Measurements from ENCODE around the gene KIAA1671.
"Not testable (repeated sequence)": the region's sequence is repeated elsewhere in the genome, so short reads cannot be mapped to it uniquely, and the experiment has no call there.

KIAA1671 gene

GRCh38 chr22:24951942-24952836 lies at the start of gene KIAA1671:
TSS of gene KIAA1671 (plus strand) at chr22:24952716. CDS start at chr22:25028000, 75,284 bp downstream.
- in situ Hi-C loops (cut with MboI; ENCODE audit: low sequenced_read_pairs), result no loop called here

DNA sequence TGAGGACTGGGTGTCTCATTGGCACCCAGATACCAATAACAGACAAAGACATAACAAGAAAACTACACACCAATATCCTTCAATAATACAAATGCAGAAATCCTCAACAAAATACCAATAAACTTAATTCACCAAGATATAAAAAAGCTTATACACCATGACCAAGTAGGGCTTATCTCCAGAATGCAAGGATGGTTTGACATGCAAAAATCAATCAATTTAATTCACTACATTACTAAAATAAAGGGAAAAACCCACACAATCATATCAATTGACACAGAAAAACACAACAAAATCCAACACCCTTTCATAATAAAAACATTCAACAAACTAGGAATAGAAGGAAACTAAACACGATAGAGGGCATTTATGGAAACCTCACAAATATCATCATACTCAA lies 46.6 kb upstream of the KIAA1671 start:
- in situ Hi-C loops (cut with MboI; ENCODE audit: low sequenced_read_pairs), result no loop called here

- in situ Hi-C loops (cut with MboI; ENCODE audit: low sequenced_read_pairs), result not testable (repeated sequence)
Measured at GRCh38 chr22:24907101-24907500, 45.4 kb upstream of the KIAA1671 start.

DNA sequence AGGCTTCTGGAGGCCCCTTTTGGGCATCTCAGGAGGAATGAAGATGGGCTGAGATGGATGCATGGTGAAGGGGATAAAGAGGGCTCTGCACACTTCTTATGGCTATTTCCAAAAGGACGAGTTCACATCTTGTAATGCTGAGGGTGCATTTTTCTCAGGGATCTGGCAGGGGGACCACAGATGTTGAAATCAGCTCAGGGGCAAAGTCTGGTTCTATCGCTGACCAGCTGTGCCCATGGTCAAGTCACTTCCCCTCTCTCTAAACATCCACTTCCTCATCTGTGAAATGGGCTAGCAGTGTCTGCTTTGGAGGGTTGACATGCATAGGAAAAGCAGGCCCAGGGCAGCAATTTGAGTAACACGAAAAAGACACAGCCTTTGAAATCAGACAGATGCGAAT lies 32.5 kb upstream of the KIAA1671 start:
- in situ Hi-C loops (cut with MboI; ENCODE audit: low sequenced_read_pairs), result no loop called here

- in situ Hi-C loops (cut with MboI; ENCODE audit: low sequenced_read_pairs), result no loop called here
Measured at GRCh38 chr22:24925586-24926427, 26.7 kb upstream of the KIAA1671 start.

GRCh38 chr22:24926428-24926725 lies 26.1 kb upstream of the KIAA1671 start:
- in situ Hi-C loops (cut with MboI; ENCODE audit: low sequenced_read_pairs), result no loop called here

- in situ Hi-C loops (cut with MboI; ENCODE audit: low sequenced_read_pairs), result no loop called here
Measured at GRCh38 chr22:24926849-24927579, 25.5 kb upstream of the KIAA1671 start.

DNA sequence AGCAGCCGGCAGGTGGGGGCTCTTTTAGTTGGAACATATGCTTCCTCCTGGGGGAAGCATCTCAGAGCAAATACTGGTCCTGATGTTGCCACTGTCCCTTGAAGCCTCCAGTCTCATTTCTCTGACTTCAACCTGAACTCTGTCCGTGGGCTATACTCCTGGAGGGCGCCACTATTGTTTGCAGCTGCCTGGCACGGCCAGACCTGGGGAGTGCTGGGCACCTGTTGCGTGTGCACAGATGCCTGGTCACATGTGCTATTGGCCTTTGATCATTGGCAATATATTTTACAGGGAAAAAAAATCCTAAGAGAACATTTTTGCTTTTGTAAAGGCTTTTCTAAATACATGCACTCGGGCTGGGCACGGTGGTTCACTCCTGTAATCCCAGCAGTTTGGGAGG lies 24.2 kb upstream of the KIAA1671 start:
- in situ Hi-C loops (cut with MboI; ENCODE audit: low sequenced_read_pairs), result no loop called here

GRCh38 chr22:24930678-24931077 lies 21.8 kb upstream of the KIAA1671 start:
- in situ Hi-C loops (cut with MboI; ENCODE audit: low sequenced_read_pairs), result no loop called here

GRCh38 chr22:24935771-24936483 lies 16.6 kb upstream of the KIAA1671 start:
- in situ Hi-C loops (cut with MboI; ENCODE audit: low sequenced_read_pairs), result no loop called here

DNA sequence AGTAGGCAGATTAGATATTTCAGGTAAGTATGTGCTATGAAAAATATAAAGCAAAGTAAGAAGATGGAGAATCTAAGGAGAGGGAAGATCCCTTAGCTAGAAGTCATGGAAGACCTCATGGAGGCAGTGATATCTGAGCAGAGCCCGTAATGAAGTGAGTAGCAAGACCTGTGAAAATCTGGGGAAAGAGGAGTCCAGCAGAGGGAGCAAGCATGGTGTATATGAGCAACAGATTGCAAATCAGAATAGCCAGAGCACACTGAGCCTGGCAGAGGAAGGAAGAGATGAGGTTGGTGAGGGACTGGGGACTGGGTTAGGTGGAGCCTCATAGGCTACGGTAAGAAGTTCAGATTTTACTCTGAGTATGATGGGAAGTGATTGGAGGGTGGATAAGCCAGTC lies 15.4 kb upstream of the KIAA1671 start:
- in situ Hi-C loops (cut with MboI; ENCODE audit: low sequenced_read_pairs), result no loop called here

- in situ Hi-C loops (cut with MboI; ENCODE audit: low sequenced_read_pairs), result no loop called here
Measured at GRCh38 chr22:24938741-24939341, 13.7 kb upstream of the KIAA1671 start.

DNA sequence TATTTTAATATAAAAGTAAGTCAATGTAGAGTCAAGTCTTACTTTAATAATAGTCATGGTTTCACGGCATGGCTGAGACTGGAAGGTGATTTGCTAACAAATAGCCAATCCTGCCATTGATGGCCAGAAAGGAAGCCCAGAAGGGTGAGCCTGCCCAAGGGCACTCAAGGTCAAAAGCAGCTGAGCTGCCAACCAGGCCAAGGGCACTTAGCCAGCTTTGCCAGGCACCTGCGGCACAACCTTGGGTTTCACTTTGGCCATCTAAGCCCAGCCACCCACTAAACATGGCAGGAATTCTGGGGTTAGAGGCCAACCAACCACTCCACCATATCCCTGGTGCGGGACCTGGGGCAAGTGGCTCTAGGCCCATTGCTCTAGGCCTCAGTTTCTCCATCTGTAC lies 10.2 kb upstream of the KIAA1671 start:
- in situ Hi-C loops (cut with MboI; ENCODE audit: low sequenced_read_pairs), result no loop called here

DNA sequence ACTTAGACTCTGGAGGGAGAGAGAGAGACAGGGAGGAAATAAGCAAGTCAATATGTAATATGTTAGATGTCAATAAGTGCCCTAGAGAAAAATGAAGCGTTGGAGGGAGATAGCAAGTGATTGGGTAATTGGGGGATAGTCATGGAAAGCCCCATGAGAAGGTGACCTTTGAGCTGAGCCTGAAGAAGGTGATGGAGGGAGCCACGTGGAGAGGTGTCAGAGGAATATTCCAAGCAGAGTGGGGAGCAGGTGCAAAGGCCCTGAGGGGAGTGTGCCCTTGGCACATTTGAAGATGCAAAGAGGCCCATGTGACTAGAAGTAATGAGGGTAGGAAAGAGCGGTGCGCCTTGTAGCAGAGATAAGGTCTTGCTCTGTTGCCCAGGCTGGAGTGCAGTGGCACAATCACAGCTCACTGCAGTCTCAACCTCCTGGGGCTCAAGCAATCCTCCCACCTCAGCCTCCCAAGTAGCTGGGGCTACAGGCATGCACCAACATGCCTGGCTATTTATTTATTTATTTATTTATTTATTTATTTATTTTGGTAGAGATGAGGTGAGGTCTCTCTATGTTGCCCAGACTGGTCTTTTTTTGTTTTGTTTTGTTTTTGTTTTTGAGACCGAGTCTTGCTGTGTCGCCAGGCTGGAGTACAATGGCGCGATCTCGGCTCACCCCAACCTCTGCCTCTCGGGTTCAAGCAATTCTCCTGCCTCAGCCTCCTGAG lies 8.1 kb upstream of the KIAA1671 start:
- in situ Hi-C loops (cut with MboI; ENCODE audit: low sequenced_read_pairs), result no loop called here

DNA sequence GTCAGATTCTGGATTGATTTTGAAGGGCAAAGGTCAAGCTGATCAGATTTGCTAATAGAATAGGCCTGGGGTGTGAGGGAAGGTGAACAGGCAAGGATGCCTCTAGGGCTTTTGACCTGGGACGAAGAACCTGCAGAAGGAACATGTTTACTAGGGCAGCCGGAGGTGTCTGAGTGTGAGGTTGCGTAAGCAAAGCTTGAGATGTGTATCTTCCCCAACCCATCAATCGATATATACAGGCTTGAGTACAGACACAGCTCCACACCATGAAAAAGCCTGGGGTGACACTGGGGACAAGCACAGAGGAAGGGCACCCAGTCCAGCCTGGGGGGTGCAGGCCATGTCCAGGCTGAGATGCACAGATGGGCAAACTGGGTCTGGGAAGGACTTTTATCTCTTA lies 7.1 kb upstream of the KIAA1671 start:
- in situ Hi-C loops (cut with MboI; ENCODE audit: low sequenced_read_pairs), result no loop called here

GRCh38 chr22:24947383-24947782 lies 5.1 kb upstream of the KIAA1671 start:
- in situ Hi-C loops (cut with MboI; ENCODE audit: low sequenced_read_pairs), result no loop called here

- in situ Hi-C loops (cut with MboI; ENCODE audit: low sequenced_read_pairs), result no loop called here
Measured at GRCh38 chr22:24947881-24948280, 4.6 kb upstream of the KIAA1671 start.

- in situ Hi-C loops (cut with MboI; ENCODE audit: low sequenced_read_pairs), result no loop called here
Measured at GRCh38 chr22:24948356-24949202, 3.9 kb upstream of the KIAA1671 start.

Measured in hTERT RPE-1 (cell line).